ENCODE measurements around the gene MMP23B. TPM values are rescaled to one million over a fixed set of nuclear protein-coding genes. Genes with fewer than 3 reads are reported as not detected.
"Not testable (repeated sequence)": the region's sequence is repeated elsewhere in the genome, so short reads cannot be mapped to it uniquely, and the experiment has no call there.

The MMP23B gene
- total RNA-seq, 4 donors from 2014 or later = 5.5 to 27.2 (median 9.4) TPM

- 95 to 100% methylated on average over 3 to 4 of the region's 24 CpGs for whole genome bisulfite sequencing, 2 donors (ENCODE audit: low coverage in 1 of 2)
- H3K4me1 ChIP-seq = no peaks in the 10 kb centered on the region
- no peaks in the 10 kb centered on the region for H3K9me3 ChIP-seq
- TF ChIP-seq POLR2A (IDR thresholded peaks at IDR 0.05) (no peak), POLR2AphosphoS5 (IDR thresholded peaks at IDR 0.05) (no peak), EP300 (IDR thresholded peaks at IDR 0.05) (no peak), CTCF (IDR thresholded peaks at IDR 0.05) (no peak)
- no peak for ATAC-seq
- H3K4me3 ChIP-seq = no peak overlapping the region
- no peak overlapping the region for H3K27ac ChIP-seq
- peaks cover 0 to 85% of the 10 kb centered on the region in 2 donors for H3K36me3 ChIP-seq
- no peaks in the 10 kb centered on the region for H3K27me3 ChIP-seq
These were observed 38.9 kb downstream of the MMP23B start for GRCh38 chr1:1670866-1671265.

- no peak for TF ChIP-seq CTCF (IDR thresholded peaks at IDR 0.05)
- TF ChIP-seq POLR2AphosphoS5 (IDR thresholded peaks at IDR 0.05) = no peak
- no peak for TF ChIP-seq POLR2A (IDR thresholded peaks at IDR 0.05)
- TF ChIP-seq EP300 (IDR thresholded peaks at IDR 0.05) = no peak
- 80 to 100% methylated on average over 1 to 4 of the region's 27 CpGs for WGBS, 2 donors (ENCODE audit: low coverage in 1 of 2)
- Histone ChIP-seq H3K9me3 (no peaks in the 10 kb centered on the region), H3K27me3 (no peaks in the 10 kb centered on the region), H3K36me3 (peaks cover 0 to 79% of the 10 kb centered on the region in 2 donors), H3K4me1 (no peaks in the 10 kb centered on the region), H3K27ac (no peak overlapping the region), H3K4me3 (no peak overlapping the region)
- ATAC-seq = no peak
These were observed 39.6 kb downstream of the MMP23B start for GRCh38 chr1:1671365-1672119.

GRCh38 chr1:1672181-1672965 is 40.4 kb downstream of the MMP23B start:
- Histone ChIP-seq H3K4me3 (no peak overlapping the region), H3K27ac (no peak overlapping the region), H3K4me1 (no peaks in the 10 kb centered on the region), H3K36me3 (peaks cover 0 to 72% of the 10 kb centered on the region in 2 donors), H3K9me3 (no peaks in the 10 kb centered on the region), H3K27me3 (no peaks in the 10 kb centered on the region)
- TF ChIP-seq EP300 (IDR thresholded peaks at IDR 0.05) (no peak), CTCF (IDR thresholded peaks at IDR 0.05) (no peak), POLR2A (IDR thresholded peaks at IDR 0.05) (no peak), POLR2AphosphoS5 (IDR thresholded peaks at IDR 0.05) (no peak)
- no peak for ATAC-seq
- 93% methylated on average over 16 to 21 of the region's 25 CpGs for WGBS, 2 donors (ENCODE audit: low coverage in 1 of 2)

- H3K27ac ChIP-seq, H3K4me3 ChIP-seq, H3K9me3 ChIP-seq, H3K27me3 ChIP-seq, ATAC-seq: not testable (repeated sequence)
- peaks cover 0 to 48% of the 10 kb centered on the region in 2 donors for H3K36me3 ChIP-seq
- no CpG with 5 or more reads among the region's 21 CpGs for whole genome bisulfite sequencing, 2 donors (ENCODE audit: low coverage in 1 of 2)
- H3K4me1 ChIP-seq = peaks cover 0 to 18% (median 8%) of the 10 kb centered on the region in 3 donors
These were observed 42.8 kb downstream of the MMP23B start for GRCh38 chr1:1674806-1675205.

GRCh38 chr1:1675218-1675617 is 43.2 kb downstream of the MMP23B start:
- H3K4me3 ChIP-seq, ATAC-seq, H3K9me3 ChIP-seq, H3K27ac ChIP-seq, H3K27me3 ChIP-seq: not testable (repeated sequence)
- H3K36me3 ChIP-seq = peaks cover 0 to 43% of the 10 kb centered on the region in 2 donors
- peaks cover 0 to 18% (median 8%) of the 10 kb centered on the region in 3 donors for H3K4me1 ChIP-seq
- WGBS, 2 donors (ENCODE audit: low coverage in 1 of 2) = no CpG with 5 or more reads among the region's 18 CpGs

- not testable (repeated sequence) for H3K27ac ChIP-seq, ATAC-seq, H3K9me3 ChIP-seq, H3K27me3 ChIP-seq, H3K4me3 ChIP-seq
- Histone ChIP-seq H3K4me1 (peaks cover 0 to 18% (median 8%) of the 10 kb centered on the region in 3 donors), H3K36me3 (peaks cover 0 to 35% of the 10 kb centered on the region in 2 donors)
- WGBS, 2 donors (ENCODE audit: low coverage in 1 of 2) = no CpG with 5 or more reads among the region's 21 CpGs
These were observed 44.1 kb downstream of the MMP23B start for GRCh38 chr1:1676087-1676486.

Data from gastroesophageal sphincter (tissue), 4 donors.